ENCODE results near the gene PMF1.

The PMF1 gene

DNA sequence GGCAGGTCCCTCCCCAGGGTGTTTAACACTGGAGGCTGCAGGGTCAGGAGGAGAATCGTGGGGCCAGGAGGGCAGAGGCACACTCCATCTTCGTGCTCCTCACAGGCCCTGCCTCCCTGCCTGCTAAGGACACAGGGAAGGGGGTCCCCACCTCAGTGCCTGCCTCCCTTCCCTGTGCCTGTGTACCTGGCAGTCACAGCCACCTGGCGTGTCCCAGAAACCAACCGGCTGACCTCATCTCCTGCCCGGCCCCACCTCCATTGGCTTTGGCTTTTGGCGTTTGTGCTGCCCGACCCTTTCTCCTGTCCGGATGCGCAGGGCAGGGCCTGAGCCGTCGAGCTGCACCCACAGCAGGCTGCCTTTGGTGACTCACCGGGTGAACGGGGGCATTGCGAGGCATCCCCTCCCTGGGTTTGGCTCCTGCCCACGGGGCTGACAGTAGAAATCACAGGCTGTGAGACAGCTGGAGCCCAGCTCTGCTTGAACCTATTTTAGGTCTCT, 28.6 kb downstream of the PMF1 start:
- H3K4me3 ChIP-seq (replicated peaks; ENCODE audit: insufficient read depth, low read length): no peak overlapping the region
- no peak overlapping the region for H3K27ac ChIP-seq (replicated peaks)
- DNase-seq (ENCODE audit: low read depth in 1 of 2, low spot score in 1 of 2): no peak
- no peak for TF ChIP-seq GABPA (IDR thresholded peaks at IDR 0.05; ENCODE audit: low read depth)
- TF ChIP-seq, protein P1, sequence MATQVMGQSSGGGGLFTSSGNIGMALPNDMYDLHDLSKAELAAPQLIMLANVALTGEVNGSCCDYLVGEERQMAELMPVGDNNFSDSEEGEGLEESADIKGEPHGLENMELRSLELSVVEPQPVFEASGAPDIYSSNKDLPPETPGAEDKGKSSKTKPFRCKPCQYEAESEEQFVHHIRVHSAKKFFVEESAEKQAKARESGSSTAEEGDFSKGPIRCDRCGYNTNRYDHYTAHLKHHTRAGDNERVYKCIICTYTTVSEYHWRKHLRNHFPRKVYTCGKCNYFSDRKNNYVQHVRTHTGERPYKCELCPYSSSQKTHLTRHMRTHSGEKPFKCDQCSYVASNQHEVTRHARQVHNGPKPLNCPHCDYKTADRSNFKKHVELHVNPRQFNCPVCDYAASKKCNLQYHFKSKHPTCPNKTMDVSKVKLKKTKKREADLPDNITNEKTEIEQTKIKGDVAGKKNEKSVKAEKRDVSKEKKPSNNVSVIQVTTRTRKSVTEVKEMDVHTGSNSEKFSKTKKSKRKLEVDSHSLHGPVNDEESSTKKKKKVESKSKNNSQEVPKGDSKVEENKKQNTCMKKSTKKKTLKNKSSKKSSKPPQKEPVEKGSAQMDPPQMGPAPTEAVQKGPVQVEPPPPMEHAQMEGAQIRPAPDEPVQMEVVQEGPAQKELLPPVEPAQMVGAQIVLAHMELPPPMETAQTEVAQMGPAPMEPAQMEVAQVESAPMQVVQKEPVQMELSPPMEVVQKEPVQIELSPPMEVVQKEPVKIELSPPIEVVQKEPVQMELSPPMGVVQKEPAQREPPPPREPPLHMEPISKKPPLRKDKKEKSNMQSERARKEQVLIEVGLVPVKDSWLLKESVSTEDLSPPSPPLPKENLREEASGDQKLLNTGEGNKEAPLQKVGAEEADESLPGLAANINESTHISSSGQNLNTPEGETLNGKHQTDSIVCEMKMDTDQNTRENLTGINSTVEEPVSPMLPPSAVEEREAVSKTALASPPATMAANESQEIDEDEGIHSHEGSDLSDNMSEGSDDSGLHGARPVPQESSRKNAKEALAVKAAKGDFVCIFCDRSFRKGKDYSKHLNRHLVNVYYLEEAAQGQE (IDR thresholded peaks at IDR 0.05; ENCODE audit: insufficient replicate concordance, low read depth): no peak
- TF ChIP-seq SPI1 (IDR thresholded peaks at IDR 0.05; ENCODE audit: borderline replicate concordance, low read depth): no peak
- TF ChIP-seq POLR2AphosphoS5 (IDR thresholded peaks at IDR 0.05; ENCODE audit: low read depth): peak; percentile 7; the same call in 1 of the 2 replicates
- TF ChIP-seq, protein P2, sequence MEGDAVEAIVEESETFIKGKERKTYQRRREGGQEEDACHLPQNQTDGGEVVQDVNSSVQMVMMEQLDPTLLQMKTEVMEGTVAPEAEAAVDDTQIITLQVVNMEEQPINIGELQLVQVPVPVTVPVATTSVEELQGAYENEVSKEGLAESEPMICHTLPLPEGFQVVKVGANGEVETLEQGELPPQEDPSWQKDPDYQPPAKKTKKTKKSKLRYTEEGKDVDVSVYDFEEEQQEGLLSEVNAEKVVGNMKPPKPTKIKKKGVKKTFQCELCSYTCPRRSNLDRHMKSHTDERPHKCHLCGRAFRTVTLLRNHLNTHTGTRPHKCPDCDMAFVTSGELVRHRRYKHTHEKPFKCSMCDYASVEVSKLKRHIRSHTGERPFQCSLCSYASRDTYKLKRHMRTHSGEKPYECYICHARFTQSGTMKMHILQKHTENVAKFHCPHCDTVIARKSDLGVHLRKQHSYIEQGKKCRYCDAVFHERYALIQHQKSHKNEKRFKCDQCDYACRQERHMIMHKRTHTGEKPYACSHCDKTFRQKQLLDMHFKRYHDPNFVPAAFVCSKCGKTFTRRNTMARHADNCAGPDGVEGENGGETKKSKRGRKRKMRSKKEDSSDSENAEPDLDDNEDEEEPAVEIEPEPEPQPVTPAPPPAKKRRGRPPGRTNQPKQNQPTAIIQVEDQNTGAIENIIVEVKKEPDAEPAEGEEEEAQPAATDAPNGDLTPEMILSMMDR (IDR thresholded peaks at IDR 0.05; ENCODE audit: insufficient read depth, low read length): no peak
- no peaks in the 10 kb centered on the region for H3K27me3 ChIP-seq (ENCODE audit: insufficient read depth, poor library complexity, severe bottlenecking)

DNA sequence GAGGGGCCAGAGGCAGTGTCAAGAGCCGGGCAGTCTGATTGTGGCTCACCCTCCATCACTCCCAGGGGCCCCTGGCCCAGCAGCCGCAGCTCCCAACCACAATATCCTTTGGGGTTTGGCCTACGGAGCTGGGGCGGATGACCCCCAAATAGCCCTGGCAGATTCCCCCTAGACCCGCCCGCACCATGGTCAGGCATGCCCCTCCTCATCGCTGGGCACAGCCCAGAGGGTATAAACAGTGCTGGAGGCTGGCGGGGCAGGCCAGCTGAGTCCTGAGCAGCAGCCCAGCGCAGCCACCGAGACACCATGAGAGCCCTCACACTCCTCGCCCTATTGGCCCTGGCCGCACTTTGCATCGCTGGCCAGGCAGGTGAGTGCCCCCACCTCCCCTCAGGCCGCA, 29.1 kb downstream of the PMF1 start, which contains the start of gene BGLAP:
TSS of gene BGLAP (plus strand) at position 259 of the 400 bp plus-strand sequence. CDS start at position 307, 48 bp downstream.
- TF ChIP-seq, protein P2 (IDR thresholded peaks at IDR 0.05; ENCODE audit: insufficient read depth, low read length): no peak
- TF ChIP-seq, protein P1 (IDR thresholded peaks at IDR 0.05; ENCODE audit: insufficient replicate concordance, low read depth): no peak
- TF ChIP-seq GABPA (IDR thresholded peaks at IDR 0.05; ENCODE audit: low read depth): no peak
- no peak for TF ChIP-seq POLR2AphosphoS5 (IDR thresholded peaks at IDR 0.05; ENCODE audit: low read depth)
- DNase-seq (ENCODE audit: low read depth in 1 of 2, low spot score in 1 of 2): no peak
- Histone ChIP-seq H3K4me3 (replicated peaks; ENCODE audit: insufficient read depth, low read length) (no peak within 1 kb of the TSS), H3K27me3 (ENCODE audit: insufficient read depth, poor library complexity, severe bottlenecking) (no peaks in the 10 kb centered on the region), H3K27ac (replicated peaks) (no peak within 1 kb of the TSS)

DNA sequence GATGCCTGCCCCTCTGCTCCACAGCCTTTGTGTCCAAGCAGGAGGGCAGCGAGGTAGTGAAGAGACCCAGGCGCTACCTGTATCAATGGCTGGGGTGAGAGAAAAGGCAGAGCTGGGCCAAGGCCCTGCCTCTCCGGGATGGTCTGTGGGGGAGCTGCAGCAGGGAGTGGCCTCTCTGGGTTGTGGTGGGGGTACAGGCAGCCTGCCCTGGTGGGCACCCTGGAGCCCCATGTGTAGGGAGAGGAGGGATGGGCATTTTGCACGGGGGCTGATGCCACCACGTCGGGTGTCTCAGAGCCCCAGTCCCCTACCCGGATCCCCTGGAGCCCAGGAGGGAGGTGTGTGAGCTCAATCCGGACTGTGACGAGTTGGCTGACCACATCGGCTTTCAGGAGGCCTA, 29.9 kb downstream of the PMF1 start:
- no peak for DNase-seq (ENCODE audit: low read depth in 1 of 2, low spot score in 1 of 2)
- Histone ChIP-seq H3K27ac (replicated peaks) (no peak overlapping the region), H3K4me3 (replicated peaks; ENCODE audit: insufficient read depth, low read length) (no peak overlapping the region), H3K27me3 (ENCODE audit: insufficient read depth, poor library complexity, severe bottlenecking) (no peaks in the 10 kb centered on the region)
- TF ChIP-seq SPI1 (IDR thresholded peaks at IDR 0.05; ENCODE audit: borderline replicate concordance, low read depth): no peak
- no peak for TF ChIP-seq GABPA (IDR thresholded peaks at IDR 0.05; ENCODE audit: low read depth)
- TF ChIP-seq POLR2AphosphoS5 (IDR thresholded peaks at IDR 0.05; ENCODE audit: low read depth): no peak
- TF ChIP-seq, protein P2 (IDR thresholded peaks at IDR 0.05; ENCODE audit: insufficient read depth, low read length): no peak
- TF ChIP-seq, protein P1 (IDR thresholded peaks at IDR 0.05; ENCODE audit: insufficient replicate concordance, low read depth): no peak

Measured in HL-60 (cell line).